Mucosa of descending colon (tissue), 3 donors: ENCODE measurements around the gene MAPT. TPM values are rescaled to one million over a fixed set of nuclear protein-coding genes. Genes with fewer than 3 reads are reported as not detected.
A peak's percentile ranks its signal among the peaks of the same experiment; 100 is the strongest.
"Not testable (repeated sequence)": the region's sequence is repeated elsewhere in the genome, so short reads cannot be mapped to it uniquely, and the experiment has no call there.

ENCODE experiments used
- ATAC-seq: fragments of 200-7000 bp; cut with Tn5 transposase; one replicate; pipeline ENCODE4 v1.9.1; 2020; ENCODE audit warnings: mild to moderate bottlenecking, moderate library complexity
- DNase-seq, 3 donors: peaks; one replicate each; pipeline ENCODE4 v3.0.0-alpha.2; 2020
- H3K36me3 ChIP-seq: fragments of 200-600 bp; one replicate; pipeline ENCODE4 v1.8.0; 2021; ENCODE audit warnings: low read depth, mild to moderate bottlenecking
- H3K4me1 ChIP-seq: fragments of 200-600 bp; one replicate; pipeline ENCODE4 v1.8.0; 2021; ENCODE audit warnings: low read depth, mild to moderate bottlenecking
- H3K4me3 ChIP-seq: fragments of 200-600 bp; one replicate; pipeline ENCODE4 v1.8.0; 2021; ENCODE audit warnings: mild to moderate bottlenecking
- H3K9me3 ChIP-seq: fragments of 200-600 bp; one replicate; pipeline ENCODE4 v1.8.0; 2021; ENCODE audit warnings: mild to moderate bottlenecking
- intact Hi-C, 2 donors: fragments of 100-400 bp; cut with DNase I in 1 of 2; cut with micrococcal nuclease in 1 of 2; formaldehyde crosslinking; loops; one replicate each; pipeline versions ENCODE4 v1.11.0 to v1.11.1; 2022; cut with DNase I, micrococcal nuclease
- total RNA-seq, 3 donors: library from RNA; stranded (reverse); fragmentation: NEBNext Ultra II Directional in 2 of 3; extraction: Animal tissue kit (Norgen Biotek cat#: 25700) in 2 of 3; gene quantifications; one replicate each; pipeline versions ENCODE4 v1.2.1 to v1.2.4, GENCODE V29; 2021 to 2023
- TF ChIP-seq, protein P1 (sequence below): fragments of 200-600 bp; IDR thresholded peaks from one replicate; pipeline ENCODE4 v1.8.0; 2022; ENCODE audit warnings: antibody characterized with exemption, mild to moderate bottlenecking
- donor health status: DM: no; HTN: no; CAD: no; lungs with moderate emphysema.
- donor health status: DM: no; HTN: no; CAD: no.
- donor health status: DM: no; HTN: yes; CAD: no.

MAPT gene
- total RNA-seq, 3 donors from 2014 or later, result 0.72 to 61.5 (median 1.4) TPM

DNA sequence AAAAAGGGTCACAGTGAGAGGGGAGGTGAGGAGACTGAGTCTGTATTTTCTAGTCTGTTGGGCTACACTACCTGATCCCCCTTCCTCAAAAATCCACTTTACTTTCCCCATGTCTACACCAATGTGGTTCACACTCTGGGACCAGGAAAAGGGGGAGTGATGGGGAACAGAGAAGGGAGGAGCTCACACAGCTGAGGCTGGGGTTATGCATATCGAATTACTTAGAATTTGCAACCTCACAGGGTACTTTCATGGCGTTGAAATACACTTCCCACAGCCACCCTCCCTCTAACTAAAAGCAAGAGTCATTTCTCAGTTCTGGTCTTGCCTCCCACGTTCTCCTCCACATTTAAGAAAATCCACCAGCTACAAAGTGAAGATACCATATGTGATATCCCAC is 14.1 kb downstream of the MAPT start:
- TF ChIP-seq, protein P1, sequence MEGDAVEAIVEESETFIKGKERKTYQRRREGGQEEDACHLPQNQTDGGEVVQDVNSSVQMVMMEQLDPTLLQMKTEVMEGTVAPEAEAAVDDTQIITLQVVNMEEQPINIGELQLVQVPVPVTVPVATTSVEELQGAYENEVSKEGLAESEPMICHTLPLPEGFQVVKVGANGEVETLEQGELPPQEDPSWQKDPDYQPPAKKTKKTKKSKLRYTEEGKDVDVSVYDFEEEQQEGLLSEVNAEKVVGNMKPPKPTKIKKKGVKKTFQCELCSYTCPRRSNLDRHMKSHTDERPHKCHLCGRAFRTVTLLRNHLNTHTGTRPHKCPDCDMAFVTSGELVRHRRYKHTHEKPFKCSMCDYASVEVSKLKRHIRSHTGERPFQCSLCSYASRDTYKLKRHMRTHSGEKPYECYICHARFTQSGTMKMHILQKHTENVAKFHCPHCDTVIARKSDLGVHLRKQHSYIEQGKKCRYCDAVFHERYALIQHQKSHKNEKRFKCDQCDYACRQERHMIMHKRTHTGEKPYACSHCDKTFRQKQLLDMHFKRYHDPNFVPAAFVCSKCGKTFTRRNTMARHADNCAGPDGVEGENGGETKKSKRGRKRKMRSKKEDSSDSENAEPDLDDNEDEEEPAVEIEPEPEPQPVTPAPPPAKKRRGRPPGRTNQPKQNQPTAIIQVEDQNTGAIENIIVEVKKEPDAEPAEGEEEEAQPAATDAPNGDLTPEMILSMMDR, result no peak
- H3K9me3 ChIP-seq, result peaks cover 4% of the 10 kb centered on the region
- intact Hi-C loops, result no loop called here
- ATAC-seq (no peak), DNase-seq (no peak)
- H3K4me3 ChIP-seq, result no peak overlapping the region
- H3K36me3 ChIP-seq, result no peaks in the 10 kb centered on the region
- H3K4me1 ChIP-seq, result no peaks in the 10 kb centered on the region

DNA sequence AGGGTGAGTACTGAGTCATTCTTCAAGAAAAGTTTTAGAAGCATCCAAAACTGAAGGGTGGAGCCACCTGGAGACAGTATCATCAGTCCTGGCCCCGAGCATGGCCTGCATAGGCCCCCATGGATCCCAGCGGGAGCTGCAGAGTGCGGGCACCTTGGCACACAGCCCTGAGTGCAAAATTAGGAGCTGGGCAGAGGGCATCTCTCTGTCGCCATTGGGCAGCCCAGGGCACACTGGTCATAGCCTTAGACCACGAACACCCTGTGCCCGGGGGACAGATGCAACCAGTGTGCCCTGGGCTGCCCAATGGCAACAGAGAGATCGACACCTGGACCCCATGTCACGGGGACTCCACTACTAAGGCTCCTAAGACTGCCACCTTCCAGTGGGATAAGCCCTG is 14.6 kb downstream of the MAPT start:
- intact Hi-C loops, result no loop called here
- TF ChIP-seq, protein P1, result no peak
- Histone ChIP-seq H3K9me3 (peaks cover 4% of the 10 kb centered on the region), H3K4me1 (no peaks in the 10 kb centered on the region), H3K4me3 (no peak overlapping the region), H3K36me3 (no peaks in the 10 kb centered on the region)
- no peak for DNase-seq
- ATAC-seq, result no peak

DNA sequence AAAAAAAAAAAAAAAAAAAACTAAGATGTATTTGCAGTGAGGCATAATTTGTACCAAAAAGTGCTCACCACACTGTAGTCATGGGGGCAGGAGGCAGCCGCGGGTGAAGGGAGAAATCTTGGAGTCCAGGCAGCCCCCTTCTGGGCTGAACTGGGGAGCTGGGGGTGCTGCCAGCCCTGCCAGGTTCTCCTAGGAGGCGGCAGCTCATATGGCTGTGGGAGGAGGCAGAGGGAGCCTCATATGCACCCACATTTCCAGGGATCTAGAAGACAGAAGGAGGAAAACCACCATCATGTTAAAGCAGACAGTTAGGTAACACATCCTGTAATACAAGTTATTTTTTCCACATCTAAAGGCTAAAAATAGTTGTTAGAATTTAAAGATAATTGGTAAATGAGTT is 16.3 kb downstream of the MAPT start:
- H3K9me3 ChIP-seq, result peaks cover 4% of the 10 kb centered on the region
- no peaks in the 10 kb centered on the region for H3K4me1 ChIP-seq
- TF ChIP-seq, protein P1, result no peak
- DNase-seq, result no peak
- no peak for ATAC-seq
- H3K36me3 ChIP-seq, result no peaks in the 10 kb centered on the region
- no peak overlapping the region for H3K4me3 ChIP-seq
- intact Hi-C loops, result no loop called here

GRCh38 chr17:45912319-45912718 is 18.0 kb downstream of the MAPT start:
- ATAC-seq (no peak), DNase-seq (no peak)
- Histone ChIP-seq H3K4me3 (no peak overlapping the region), H3K4me1 (no peaks in the 10 kb centered on the region), H3K36me3 (no peaks in the 10 kb centered on the region), H3K9me3 (peaks cover 4% of the 10 kb centered on the region)
- intact Hi-C loops, result no loop called here
- TF ChIP-seq, protein P1, result no peak

- ATAC-seq, H3K4me1 ChIP-seq, intact Hi-C loops, H3K4me3 ChIP-seq, H3K36me3 ChIP-seq, H3K9me3 ChIP-seq, DNase-seq: not testable (repeated sequence)
These were observed 18.7 kb downstream of the MAPT start for GRCh38 chr17:45913030-45913429.

DNA sequence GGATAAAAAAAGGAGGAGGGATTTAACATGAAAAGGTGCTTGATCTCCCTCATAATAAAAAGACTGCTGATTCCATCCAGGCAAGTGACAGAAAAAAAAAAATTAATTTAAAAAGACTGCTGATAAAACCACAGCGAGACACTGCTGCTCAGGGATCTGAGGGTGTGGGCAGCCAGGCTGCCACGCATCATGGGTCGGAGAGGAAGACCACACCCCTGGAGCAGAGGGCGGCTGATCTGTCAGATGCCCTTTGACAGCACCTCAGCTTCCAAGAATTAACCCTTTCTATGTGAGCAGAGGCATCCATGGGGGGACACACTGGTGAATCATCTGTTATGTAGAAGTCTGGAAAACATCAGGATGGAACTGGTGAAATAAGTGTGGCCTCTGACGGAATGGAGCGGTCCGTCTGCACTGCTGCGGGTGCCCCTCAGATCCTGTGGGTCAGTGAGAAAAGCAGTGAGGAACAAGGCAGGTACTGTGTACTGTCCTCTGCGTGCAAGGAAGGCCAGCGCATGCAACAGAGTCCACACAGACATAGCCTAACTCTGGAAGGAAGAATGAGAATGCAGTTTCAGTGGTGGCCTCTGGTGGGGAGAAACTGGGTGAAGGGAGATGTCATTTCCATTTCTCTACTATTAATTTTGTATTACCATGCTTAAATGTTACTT is 19.8 kb downstream of the MAPT start:
- Histone ChIP-seq H3K9me3 (peaks cover 4% of the 10 kb centered on the region), H3K4me1 (no peaks in the 10 kb centered on the region), H3K4me3 (no peak overlapping the region), H3K36me3 (no peaks in the 10 kb centered on the region)
- TF ChIP-seq, protein P1, result no peak
- ATAC-seq (no peak), DNase-seq (peak in 1 of 3 donors; percentile 16)
- intact Hi-C loops, result no loop called here
